ENCODE measurements around the gene BAK1. TPM values are rescaled to one million over a fixed set of nuclear protein-coding genes. Genes with fewer than 3 reads are reported as not detected.

BAK1 gene
- total RNA-seq: 10.8 and 12.6 TPM in 2 replicates

GRCh38 chr6:33579828-33580714 lies at the start of gene BAK1:
BAK1 (minus strand) TSS chr6:33580276; CDS start chr6:33577604, 2,672 bp downstream.

GRCh38 chr6:33620856-33621710 lies 41.0 kb upstream of the BAK1 start, which contains the start of gene ITPR3:
ITPR3 (plus strand) TSS chr6:33621322; CDS start chr6:33621603, 281 bp downstream.

Other genes with a start within 250 kb of the BAK1 start
- 10.3 and 18.8 TPM in 2 replicates for gene KIFC1, start 188.5 kb downstream of the BAK1 start, total RNA-seq
- 20.1 and 21.9 TPM in 2 replicates for gene PHF1, start 169.3 kb downstream of the BAK1 start, total RNA-seq
- gene CUTA, start 162.2 kb downstream of the BAK1 start, total RNA-seq: 133 and 181 TPM in 2 replicates
- 2.4 and 4.4 TPM in 2 replicates for gene SYNGAP1, start 160.2 kb downstream of the BAK1 start, total RNA-seq
- 4.4 and 4.8 TPM in 2 replicates for gene ZBTB9, start 125.7 kb downstream of the BAK1 start, total RNA-seq
- 27.5 and 28.9 TPM in 2 replicates for gene ITPR3, start 41.0 kb upstream of the BAK1 start, total RNA-seq
- gene UQCC2, start 131.4 kb upstream of the BAK1 start, total RNA-seq: 31.6 and 34.9 TPM in 2 replicates
- 0.12 TPM in 1 of 2 replicates, not detected in the other for gene IP6K3, start 166.6 kb upstream of the BAK1 start, total RNA-seq
- 40.3 and 40.4 TPM in 2 replicates for gene LEMD2, start 208.9 kb upstream of the BAK1 start, total RNA-seq
- not detected in 2 replicates for gene MLN, start 223.7 kb upstream of the BAK1 start, total RNA-seq

All from aortic smooth muscle cell (primary cell).